Activated T-cell treated with anti-CD3 and anti-CD28 coated beads, Interleukin-2, amount 50 U/mL, for 24 hours (primary cell): ENCODE data around the gene OR10A6.

ENCODE experiments used
- DNase-seq: peaks from one replicate; pipeline ENCODE4 v3.0.0-alpha.2; 2020
- H3K27ac Mint-ChIP-seq: 2 replicates; pipeline ENCODE4 v1.8.0; 2020; ENCODE audit warnings: mild to moderate bottlenecking, mixed read lengths
- H3K27me3 Mint-ChIP-seq: 2 replicates; pipeline ENCODE4 v1.8.0; 2020; ENCODE audit warnings: mixed read lengths
- H3K36me3 Mint-ChIP-seq: 2 replicates; pipeline ENCODE4 v1.8.0; 2020; ENCODE audit warnings: low read depth, mixed read lengths
- H3K4me1 Mint-ChIP-seq: 2 replicates; pipeline ENCODE4 v1.8.0; 2020; ENCODE audit warnings: low read depth, mixed read lengths
- H3K4me3 Mint-ChIP-seq: 2 replicates; pipeline ENCODE4 v1.8.0; 2020; ENCODE audit warnings: mild to moderate bottlenecking, moderate library complexity, mixed read lengths
- H3K9me3 Mint-ChIP-seq: 2 replicates; pipeline ENCODE4 v1.8.0; 2020; ENCODE audit warnings: mixed read lengths

OR10A6 gene, protein sequence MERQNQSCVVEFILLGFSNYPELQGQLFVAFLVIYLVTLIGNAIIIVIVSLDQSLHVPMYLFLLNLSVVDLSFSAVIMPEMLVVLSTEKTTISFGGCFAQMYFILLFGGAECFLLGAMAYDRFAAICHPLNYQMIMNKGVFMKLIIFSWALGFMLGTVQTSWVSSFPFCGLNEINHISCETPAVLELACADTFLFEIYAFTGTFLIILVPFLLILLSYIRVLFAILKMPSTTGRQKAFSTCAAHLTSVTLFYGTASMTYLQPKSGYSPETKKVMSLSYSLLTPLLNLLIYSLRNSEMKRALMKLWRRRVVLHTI

DNA sequence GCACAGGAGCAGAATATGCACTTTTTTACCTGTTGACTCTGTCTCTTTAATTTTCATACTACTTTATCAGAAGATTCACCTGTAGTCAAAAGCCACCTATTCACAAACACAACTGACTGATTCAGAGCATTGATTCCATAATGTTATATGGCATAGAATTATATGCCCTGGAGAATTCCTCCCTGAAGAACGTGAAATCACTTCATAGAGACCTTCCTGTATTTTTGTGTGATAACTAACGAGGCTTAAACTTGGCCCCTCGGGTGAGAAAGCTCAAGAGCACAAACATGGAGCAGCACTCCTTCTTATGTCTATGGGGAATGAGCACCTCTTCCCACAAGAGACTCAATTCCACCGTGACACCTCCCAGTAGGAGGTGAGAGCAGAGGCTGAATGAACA lies at the start of gene OR10A6:
Gene OR10A6, minus strand, starts transcription at position 101 of the 400 bp plus-strand sequence. CDS start 2,606 bp downstream, outside the sequence.
- no peak for DNase-seq
- H3K36me3 Mint-ChIP-seq = no peaks in the 10 kb centered on the region
- no peak within 1 kb of the TSS for H3K4me3 Mint-ChIP-seq

DNA sequence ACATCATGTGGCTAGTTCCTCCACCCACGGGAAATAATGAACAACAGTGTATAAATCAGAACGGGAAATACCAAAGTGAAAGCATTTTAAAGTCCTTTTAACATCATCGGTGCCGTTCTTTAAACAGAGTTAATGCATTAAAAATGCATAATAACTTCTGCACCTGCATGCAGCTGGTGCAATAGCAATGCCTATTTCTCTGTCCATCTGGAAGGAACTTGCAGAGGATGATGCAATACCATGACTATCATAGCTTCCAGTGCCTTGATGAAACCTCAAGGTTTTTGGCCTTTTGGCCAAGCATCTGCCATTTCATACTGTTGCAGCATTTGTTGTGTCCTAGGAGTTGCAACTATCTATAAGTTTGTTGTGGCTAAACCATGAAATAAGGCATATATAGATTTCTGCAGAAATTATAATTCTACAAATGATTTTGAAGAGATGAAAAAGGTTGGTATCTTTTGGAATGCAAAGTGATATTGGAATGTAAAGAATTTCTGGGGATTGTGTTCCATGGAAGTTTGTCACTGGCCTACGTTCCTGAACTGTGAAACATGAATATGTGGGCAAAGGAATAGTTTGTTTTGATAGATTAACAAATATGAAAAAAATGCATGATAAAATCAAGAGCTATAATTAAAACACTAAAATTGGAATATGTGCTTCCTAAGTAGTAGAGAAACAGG lies 46.3 kb upstream of the OR10A6 start:
- no peak for DNase-seq
- Mint-ChIP-seq H3K4me1 (no peaks in the 10 kb centered on the region), H3K4me3 (no peak overlapping the region), H3K36me3 (no peaks in the 10 kb centered on the region), H3K9me3 (no peaks in the 10 kb centered on the region), H3K27ac (no peak overlapping the region), H3K27me3 (peaks cover 9% of the 10 kb centered on the region)

More for the DNA sequence above, at the start of gene OR10A6:
- Mint-ChIP-seq H3K4me1 (no peaks in the 10 kb centered on the region), H3K27me3 (peaks cover 58% of the 10 kb centered on the region), H3K9me3 (no peaks in the 10 kb centered on the region), H3K27ac (no peak within 1 kb of the TSS)

DNA sequence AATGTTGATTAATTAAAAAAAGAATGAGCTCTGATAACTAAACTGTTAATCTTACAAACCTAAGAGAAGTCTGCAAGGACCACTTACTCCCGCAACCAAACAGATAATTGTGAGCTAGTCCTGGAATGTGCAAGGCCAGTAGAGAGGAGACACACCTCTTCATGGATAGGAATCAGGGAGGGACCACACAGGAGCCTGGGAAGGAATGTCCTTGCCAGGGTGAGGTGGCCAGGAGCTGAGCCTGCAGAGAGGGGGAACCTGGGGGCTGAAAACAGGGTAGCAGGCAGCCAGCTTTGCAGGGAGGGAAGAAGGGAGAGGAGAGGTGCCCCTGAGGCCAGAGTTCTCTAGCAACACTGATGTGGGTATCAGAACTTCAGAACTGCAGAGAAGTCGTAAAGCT lies 43.6 kb upstream of the OR10A6 start:
- DNase-seq = no peak
- Mint-ChIP-seq H3K4me1 (no peaks in the 10 kb centered on the region), H3K27me3 (peaks cover 13% of the 10 kb centered on the region), H3K36me3 (no peaks in the 10 kb centered on the region), H3K4me3 (no peak overlapping the region), H3K27ac (no peak overlapping the region), H3K9me3 (no peaks in the 10 kb centered on the region)

DNA sequence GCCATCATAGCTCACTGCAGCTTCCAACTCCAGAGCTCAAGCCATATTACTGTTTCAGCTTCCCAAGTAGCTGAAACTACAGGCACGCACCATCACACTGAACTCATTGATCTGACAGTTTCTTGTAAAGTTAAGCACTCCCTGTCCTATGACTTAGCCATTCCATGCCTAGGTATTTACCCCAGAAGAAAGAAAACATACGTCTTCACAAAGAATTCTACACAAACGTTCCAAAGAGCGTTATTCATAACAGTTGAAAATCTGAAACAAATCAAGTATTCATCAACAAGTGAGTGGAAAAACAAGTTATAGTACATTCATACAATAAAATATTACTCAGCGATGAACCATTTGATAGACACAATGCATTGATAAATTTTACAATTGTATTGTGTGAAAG lies 41.9 kb upstream of the OR10A6 start:
- no peaks in the 10 kb centered on the region for H3K9me3 Mint-ChIP-seq
- no peak overlapping the region for H3K27ac Mint-ChIP-seq
- no peaks in the 10 kb centered on the region for H3K36me3 Mint-ChIP-seq
- no peak for DNase-seq
- H3K4me1 Mint-ChIP-seq = no peaks in the 10 kb centered on the region
- H3K27me3 Mint-ChIP-seq = peaks cover 16% of the 10 kb centered on the region
- H3K4me3 Mint-ChIP-seq = no peak overlapping the region

DNA sequence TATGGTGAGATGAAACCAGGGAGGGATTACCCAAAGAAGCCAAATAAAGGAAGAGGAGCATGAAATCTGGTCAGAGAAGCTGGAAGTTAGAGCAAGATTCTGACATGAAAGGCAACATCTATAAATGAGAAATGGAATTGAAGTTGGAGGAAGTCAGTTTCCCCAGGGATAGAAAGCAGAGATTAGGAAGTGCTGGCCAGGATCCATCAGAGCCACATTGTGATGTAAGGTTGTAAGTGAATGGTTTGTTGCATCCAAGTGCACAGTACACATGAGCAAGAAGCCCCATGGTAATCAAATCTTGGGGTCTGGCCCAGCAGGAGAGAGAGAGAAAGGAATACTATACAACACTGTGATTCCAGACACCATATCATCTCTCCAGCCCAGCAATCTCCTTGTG lies 40.8 kb upstream of the OR10A6 start:
- Mint-ChIP-seq H3K4me1 (no peaks in the 10 kb centered on the region), H3K27me3 (peaks cover 16% of the 10 kb centered on the region), H3K9me3 (no peaks in the 10 kb centered on the region), H3K27ac (no peak overlapping the region), H3K36me3 (no peaks in the 10 kb centered on the region), H3K4me3 (no peak overlapping the region)
- DNase-seq = no peak

DNA sequence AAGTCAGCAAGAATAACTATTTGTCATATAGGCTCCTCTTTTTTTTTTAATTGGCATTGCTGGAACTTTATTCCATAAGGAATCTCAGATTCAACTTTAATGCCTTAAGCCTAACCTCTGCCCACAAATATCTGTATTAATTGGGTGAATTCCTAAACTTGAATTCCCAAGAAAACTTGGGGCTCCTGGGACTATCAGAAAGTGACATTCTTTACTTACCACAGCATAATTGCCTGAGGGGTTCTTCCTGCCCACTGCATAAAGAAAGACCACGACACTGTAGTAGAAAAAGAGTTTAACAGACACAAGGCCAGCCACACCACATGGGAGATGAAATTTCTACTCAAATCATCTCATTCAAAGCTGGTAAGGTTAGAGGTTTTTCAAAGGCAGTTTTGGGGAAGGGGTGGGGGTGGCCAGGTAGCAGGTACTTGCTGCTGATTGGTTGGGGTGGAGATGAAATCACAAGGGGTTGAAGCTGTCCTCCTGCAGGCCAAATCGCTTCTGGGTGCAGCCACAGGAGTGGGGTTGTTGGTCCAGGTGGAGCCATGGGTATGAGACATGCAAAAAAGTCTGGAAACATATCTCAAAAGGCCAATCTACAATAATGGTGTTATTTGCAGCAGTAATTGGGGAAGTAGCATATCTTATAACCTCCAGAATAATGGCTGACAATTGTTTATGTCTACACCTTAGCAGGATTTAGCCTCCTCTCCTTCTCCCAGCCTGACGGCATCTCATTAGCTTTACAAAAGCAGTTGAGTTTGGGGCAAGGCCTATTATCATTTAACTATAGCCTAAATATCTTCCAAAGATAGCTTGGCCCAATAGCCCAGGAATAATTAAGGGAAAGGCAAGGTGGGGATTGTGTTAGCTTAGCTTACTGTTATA lies 38.9 kb upstream of the OR10A6 start:
- Mint-ChIP-seq H3K36me3 (no peaks in the 10 kb centered on the region), H3K27ac (no peak overlapping the region)

DNA sequence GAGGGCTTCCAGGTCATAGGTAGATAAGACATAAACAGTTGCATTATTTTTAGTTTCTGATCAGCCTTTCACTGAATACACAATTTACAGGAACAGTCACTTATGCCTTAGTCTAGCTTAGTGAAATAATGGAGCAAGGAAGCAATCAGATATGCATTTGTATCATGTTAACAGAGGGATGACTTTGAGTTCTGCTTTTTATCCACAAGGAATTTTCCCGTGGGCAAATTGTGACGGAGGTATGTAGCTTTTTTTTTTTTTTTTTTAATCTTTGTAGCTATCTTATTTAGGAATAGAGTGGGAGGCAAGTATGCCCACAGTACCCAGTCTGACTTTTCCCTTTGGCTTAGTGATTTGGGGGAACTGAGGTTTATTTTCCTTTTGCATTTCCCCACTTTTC lies 37.6 kb upstream of the OR10A6 start:
- no peak for DNase-seq
- H3K27me3 Mint-ChIP-seq = peaks cover 20% of the 10 kb centered on the region
- H3K9me3 Mint-ChIP-seq = no peaks in the 10 kb centered on the region
- H3K27ac Mint-ChIP-seq = no peak overlapping the region
- no peaks in the 10 kb centered on the region for H3K36me3 Mint-ChIP-seq
- H3K4me3 Mint-ChIP-seq = no peak overlapping the region
- H3K4me1 Mint-ChIP-seq = no peaks in the 10 kb centered on the region

More for the DNA sequence above, 38.9 kb upstream of the OR10A6 start:
- no peak overlapping the region for H3K4me3 Mint-ChIP-seq
- no peak for DNase-seq
- no peaks in the 10 kb centered on the region for H3K9me3 Mint-ChIP-seq
- H3K27me3 Mint-ChIP-seq = peaks cover 21% of the 10 kb centered on the region
- no peaks in the 10 kb centered on the region for H3K4me1 Mint-ChIP-seq

DNA sequence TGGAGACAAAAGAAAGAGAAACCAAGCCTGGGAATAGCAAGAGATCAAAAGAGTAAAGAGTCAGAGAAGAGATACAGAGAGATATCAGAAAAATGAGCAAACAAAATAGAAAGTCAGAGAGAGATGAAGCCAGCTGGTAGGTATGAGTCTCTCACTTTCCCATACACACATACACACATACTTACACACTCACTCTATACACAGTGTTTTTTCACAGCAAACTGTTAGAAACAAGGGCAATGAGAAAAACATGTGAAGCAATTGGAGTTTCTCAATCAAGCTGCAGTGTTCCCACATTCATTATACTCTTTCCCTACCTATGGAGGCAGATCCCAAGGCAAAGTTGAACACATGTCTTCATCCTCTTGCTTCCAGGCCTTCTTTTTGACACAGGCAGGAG lies 36.8 kb upstream of the OR10A6 start:
- Mint-ChIP-seq H3K27ac (no peak overlapping the region), H3K4me3 (no peak overlapping the region), H3K36me3 (no peaks in the 10 kb centered on the region), H3K9me3 (no peaks in the 10 kb centered on the region), H3K4me1 (no peaks in the 10 kb centered on the region), H3K27me3 (peaks cover 24% of the 10 kb centered on the region)
- no peak for DNase-seq

DNA sequence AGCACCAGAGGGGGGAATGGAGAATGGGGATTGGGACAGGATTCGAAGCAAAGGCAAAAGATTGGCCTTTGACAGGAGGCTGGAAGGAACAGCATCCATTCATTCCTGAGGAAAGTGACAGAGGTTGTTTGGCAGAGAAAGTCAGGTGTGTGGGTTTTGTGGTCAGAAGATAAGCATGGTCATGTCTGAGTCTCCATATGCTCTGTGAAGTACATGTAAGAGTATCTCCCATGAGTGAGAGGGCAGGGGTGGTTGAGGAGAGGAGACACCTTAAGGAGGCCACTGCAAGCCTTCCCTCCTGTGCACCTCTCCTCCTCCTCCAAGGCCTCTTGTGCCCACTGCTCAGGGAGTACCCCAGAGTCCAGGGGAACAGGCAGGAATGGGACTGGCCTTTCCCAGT lies 36.0 kb upstream of the OR10A6 start:
- H3K27ac Mint-ChIP-seq = no peak overlapping the region
- no peak for DNase-seq
- H3K4me1 Mint-ChIP-seq = no peaks in the 10 kb centered on the region
- H3K4me3 Mint-ChIP-seq = no peak overlapping the region
- H3K27me3 Mint-ChIP-seq = peaks cover 21% of the 10 kb centered on the region
- H3K9me3 Mint-ChIP-seq = no peaks in the 10 kb centered on the region
- H3K36me3 Mint-ChIP-seq = no peaks in the 10 kb centered on the region

DNA sequence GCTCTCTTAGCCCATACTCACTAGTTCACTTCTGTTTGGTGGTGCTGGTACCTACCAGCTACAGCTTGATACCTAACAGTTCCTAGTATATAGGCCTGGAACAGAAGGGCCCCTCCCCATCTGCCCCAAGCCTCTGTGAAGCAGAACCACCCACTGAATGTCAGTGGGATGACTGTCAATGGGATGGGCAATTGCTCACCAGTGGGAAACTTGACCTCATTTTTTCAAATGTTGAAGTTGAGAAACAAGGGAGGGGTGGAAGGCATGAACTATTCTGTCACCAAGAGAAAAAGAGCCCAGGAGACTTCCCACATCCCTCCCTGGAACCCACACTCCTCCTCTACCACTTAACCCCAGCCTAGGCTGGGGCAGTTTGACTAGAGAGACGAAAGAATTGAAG lies 34.3 kb upstream of the OR10A6 start, which contains the start of gene NLRP10:
Gene NLRP10, minus strand, starts transcription at position 62 of the 400 bp plus-strand sequence. CDS start 1,952 bp downstream, outside the sequence.
- H3K36me3 Mint-ChIP-seq = no peaks in the 10 kb centered on the region
- H3K4me3 Mint-ChIP-seq = no peak within 1 kb of the TSS
- H3K4me1 Mint-ChIP-seq = no peaks in the 10 kb centered on the region
- no peak within 1 kb of the TSS for H3K27ac Mint-ChIP-seq
- peaks cover 25% of the 10 kb centered on the region for H3K27me3 Mint-ChIP-seq
- H3K9me3 Mint-ChIP-seq = no peaks in the 10 kb centered on the region
- DNase-seq = no peak

DNA sequence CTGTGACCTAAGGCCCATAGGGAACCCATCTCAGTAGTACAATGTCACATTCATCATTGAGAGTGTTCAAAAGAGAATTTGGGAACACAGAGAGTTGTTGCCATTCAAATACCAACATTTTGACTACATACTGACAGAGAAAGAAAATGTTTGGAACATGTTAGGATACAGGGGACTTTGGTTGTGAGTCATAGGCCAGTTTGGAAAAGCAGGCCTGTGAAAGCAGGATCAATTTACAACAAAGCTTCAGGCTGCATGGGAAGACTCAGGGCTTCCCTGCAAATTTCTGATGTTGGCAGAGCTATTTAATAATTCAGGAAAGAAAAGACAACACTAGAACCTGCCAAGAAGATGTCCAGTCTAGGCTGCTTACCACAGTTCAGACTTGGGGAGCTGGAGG lies 33.8 kb upstream of the OR10A6 start:
- Mint-ChIP-seq H3K9me3 (no peaks in the 10 kb centered on the region), H3K4me3 (no peak overlapping the region), H3K36me3 (no peaks in the 10 kb centered on the region), H3K27ac (no peak overlapping the region), H3K27me3 (peaks cover 29% of the 10 kb centered on the region), H3K4me1 (no peaks in the 10 kb centered on the region)
- DNase-seq = no peak

DNA sequence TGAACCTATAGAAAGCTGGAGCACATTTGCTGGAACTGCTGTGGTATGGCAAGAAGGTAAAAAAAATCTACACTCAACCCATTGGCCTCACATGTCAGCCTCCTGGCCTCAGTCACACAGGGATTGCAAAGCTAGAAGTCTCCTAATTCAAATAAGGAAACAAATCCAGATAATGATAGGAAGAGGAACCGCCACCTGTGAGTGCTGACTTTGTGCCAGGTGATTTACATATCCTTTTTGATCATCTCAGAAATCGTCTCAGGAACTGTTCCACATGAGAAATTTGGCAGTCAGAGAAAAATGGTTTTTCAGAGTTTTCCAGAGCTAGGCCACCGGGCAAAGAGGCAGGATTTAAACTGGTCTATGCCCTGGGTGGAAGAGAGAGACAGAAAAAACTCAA lies 33.2 kb upstream of the OR10A6 start:
- H3K27ac Mint-ChIP-seq = no peak overlapping the region
- no peak for DNase-seq
- no peaks in the 10 kb centered on the region for H3K9me3 Mint-ChIP-seq
- no peaks in the 10 kb centered on the region for H3K4me1 Mint-ChIP-seq
- H3K36me3 Mint-ChIP-seq = no peaks in the 10 kb centered on the region
- H3K4me3 Mint-ChIP-seq = no peak overlapping the region
- peaks cover 32% of the 10 kb centered on the region for H3K27me3 Mint-ChIP-seq

DNA sequence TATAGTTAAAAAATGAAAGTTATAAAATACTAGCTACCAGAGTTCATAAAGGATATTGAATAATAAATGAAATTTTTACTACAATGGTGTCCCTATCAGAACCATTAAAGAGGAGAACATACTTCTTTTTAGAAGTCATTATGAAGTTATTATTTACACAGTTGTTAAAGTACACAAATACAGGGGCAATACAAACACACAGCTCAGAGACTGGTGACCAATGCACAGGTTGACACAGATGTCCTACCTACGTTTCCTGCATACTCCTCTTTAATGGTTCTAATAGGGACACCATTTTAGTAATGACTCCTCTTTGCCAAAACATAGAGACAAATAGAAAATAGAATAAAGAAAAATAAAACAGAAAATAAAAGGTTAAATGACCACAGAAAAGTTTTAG lies 24.1 kb upstream of the OR10A6 start:
- Mint-ChIP-seq H3K4me3 (no peak overlapping the region), H3K9me3 (peaks cover 2% of the 10 kb centered on the region), H3K36me3 (no peaks in the 10 kb centered on the region), H3K27ac (no peak overlapping the region), H3K4me1 (no peaks in the 10 kb centered on the region), H3K27me3 (peaks cover 25% of the 10 kb centered on the region)
- no peak for DNase-seq

DNA sequence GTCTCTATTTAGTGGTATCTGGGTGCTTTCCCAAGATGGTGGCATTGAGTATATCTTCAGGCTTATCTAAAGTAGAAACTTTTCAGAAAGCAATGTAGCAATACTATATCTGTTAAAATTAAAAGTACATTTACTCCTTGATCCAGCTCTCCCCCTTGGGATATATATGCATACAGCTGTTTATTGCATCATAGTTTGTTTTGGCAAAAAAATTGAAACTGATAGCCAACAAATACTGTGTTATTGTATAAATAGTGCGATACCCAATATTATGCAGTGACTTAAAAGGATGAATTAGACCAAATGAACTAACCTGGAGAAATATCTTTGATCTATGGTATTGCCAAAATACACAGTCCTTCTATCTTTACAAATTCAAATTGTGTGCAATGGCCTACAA lies 18.9 kb upstream of the OR10A6 start:
- Mint-ChIP-seq H3K27ac (no peak overlapping the region), H3K4me3 (no peak overlapping the region), H3K27me3 (peaks cover 25% of the 10 kb centered on the region), H3K9me3 (no peaks in the 10 kb centered on the region), H3K36me3 (no peaks in the 10 kb centered on the region), H3K4me1 (no peaks in the 10 kb centered on the region)
- DNase-seq = no peak
